Gastroesophageal sphincter (tissue), 3 donors: ENCODE data around the gene WDR11.

Source experiments
- EP300 ChIP-seq: sonication (generic); formaldehyde crosslinking; IDR thresholded peaks from one replicate; pipeline ENCODE4 v1.6.1; 2017; ENCODE audit warnings: antibody characterized with exemption, mild to moderate bottlenecking
- POLR2A ChIP-seq, 2 donors: fragments of 450-650 bp; IDR thresholded peaks; one replicate each; pipeline ENCODE4 v1.6.1; 2017; ENCODE audit warnings: antibody characterized with exemption in 2 of 2, mild to moderate bottlenecking in 2 of 2, moderate library complexity in 1 of 2
- POLR2AphosphoS5 ChIP-seq: sonication (generic); formaldehyde crosslinking; IDR thresholded peaks from one replicate; pipeline ENCODE4 v1.6.1; 2017; ENCODE audit warnings: antibody characterized with exemption
- TF ChIP-seq, protein P1 (sequence below), 4 experiments: fragments of 200-600 bp in 2 of 4; fragments of 450-650 bp in 2 of 4; sonication (generic) in 1 of 4; IDR thresholded peaks; one replicate each; pipeline ENCODE4 v1.5.1; 2017 to 2019; ENCODE audit warnings: antibody characterized with exemption in 4 of 4, mild to moderate bottlenecking in 2 of 4, moderate library complexity in 2 of 4

DNA sequence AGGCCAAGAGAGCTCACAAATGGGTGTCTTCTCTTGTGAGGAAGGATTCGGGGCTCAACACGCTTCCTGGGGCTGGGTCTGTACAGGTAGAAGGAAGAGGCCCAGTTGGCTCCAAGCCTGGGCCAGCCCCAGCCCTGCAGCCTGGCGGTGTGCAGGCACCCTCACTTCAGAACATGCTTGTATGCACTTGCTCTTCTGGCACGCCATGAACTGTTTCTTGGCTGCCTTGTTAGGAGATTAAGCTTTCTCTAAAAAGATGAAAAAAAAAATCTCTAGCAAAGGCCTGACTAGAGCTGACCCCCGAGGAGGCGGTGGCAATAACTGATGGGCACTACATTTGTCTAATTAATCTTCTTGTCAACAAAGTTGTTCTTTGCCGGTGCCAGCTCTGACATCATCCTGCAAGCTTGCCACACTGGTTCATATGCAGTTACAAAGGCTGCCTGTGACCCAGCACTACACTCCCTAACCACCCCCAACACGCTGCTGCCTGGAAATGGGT is 94.7 kb downstream of the WDR11 start:
- TF ChIP-seq EP300 (no peak), POLR2A (IDR thresholded peaks at IDR 0.05) (no peak), POLR2AphosphoS5 (peak; percentile 86)
- TF ChIP-seq, protein P1, sequence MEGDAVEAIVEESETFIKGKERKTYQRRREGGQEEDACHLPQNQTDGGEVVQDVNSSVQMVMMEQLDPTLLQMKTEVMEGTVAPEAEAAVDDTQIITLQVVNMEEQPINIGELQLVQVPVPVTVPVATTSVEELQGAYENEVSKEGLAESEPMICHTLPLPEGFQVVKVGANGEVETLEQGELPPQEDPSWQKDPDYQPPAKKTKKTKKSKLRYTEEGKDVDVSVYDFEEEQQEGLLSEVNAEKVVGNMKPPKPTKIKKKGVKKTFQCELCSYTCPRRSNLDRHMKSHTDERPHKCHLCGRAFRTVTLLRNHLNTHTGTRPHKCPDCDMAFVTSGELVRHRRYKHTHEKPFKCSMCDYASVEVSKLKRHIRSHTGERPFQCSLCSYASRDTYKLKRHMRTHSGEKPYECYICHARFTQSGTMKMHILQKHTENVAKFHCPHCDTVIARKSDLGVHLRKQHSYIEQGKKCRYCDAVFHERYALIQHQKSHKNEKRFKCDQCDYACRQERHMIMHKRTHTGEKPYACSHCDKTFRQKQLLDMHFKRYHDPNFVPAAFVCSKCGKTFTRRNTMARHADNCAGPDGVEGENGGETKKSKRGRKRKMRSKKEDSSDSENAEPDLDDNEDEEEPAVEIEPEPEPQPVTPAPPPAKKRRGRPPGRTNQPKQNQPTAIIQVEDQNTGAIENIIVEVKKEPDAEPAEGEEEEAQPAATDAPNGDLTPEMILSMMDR (IDR thresholded peaks at IDR 0.05): peak in 2 of 4 experiments; percentile 1 to 18
